ENCODE results near the gene SLC6A3.

- TF ChIP-seq EZH2 (IDR thresholded peaks at IDR 0.05; ENCODE audit: insufficient read depth, poor library complexity, severe bottlenecking) (no peak), EZH2phosphoT487 (IDR thresholded peaks at IDR 0.05; ENCODE audit: insufficient read depth, low read depth) (no peak)
Measured at GRCh38 chr5:1363581-1363980, 81.7 kb downstream of the SLC6A3 start.

All from GM23248 (cell line).